GM23248 (cell line): Measurements from ENCODE around the gene SUGCT.

Experiments used
- EZH2 ChIP-seq: fragments of 200-600 bp; sonication (generic); IDR thresholded peaks from 2 replicates; pipeline ENCODE4 v1.6.1; 2018; ENCODE audit warnings: antibody characterized with exemption, mild to moderate bottlenecking; ENCODE audit not compliant: insufficient read depth, poor library complexity, severe bottlenecking
- EZH2phosphoT487 ChIP-seq: fragments of 200-600 bp; sonication (generic); IDR thresholded peaks from 2 replicates; pipeline ENCODE4 v1.6.1; 2018; ENCODE audit warnings: antibody characterized with exemption, moderate library complexity, mild to moderate bottlenecking, low read depth; ENCODE audit not compliant: insufficient read depth

DNA sequence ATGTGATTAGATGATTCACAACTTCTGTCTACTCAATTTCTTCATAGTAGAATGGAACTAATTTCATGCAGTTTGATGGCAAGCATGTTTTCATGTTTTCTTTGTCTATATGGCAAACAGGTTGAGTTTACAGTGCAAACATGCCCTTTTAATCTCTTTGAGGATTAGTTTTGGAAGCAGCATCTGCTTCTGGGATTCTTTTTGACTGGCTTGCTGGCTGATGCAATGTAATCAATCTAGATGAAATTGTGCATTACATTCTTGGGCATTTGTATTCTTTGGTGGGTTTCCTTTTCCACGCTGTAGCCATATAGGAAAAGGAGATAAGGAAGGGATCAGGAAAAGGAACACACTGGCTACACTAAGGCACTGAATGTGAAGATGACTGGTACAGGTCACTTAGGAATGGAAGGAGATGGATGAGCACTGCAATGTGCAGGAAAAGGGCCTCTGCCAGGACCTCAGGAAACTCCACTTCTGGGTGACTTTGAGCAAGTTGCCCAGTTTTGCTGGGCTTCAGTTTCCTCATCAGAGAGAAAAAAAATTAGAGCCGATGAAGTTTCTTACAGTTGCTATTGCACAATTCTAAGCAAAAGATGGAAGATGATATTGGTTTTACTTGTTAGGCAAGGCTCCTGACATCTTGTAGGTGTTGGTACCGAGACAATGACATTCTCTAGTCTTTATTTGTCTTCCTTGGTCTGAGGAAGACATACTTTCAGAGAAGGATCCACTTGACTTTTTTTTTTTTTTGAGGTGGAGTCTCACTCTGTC is 269.1 kb downstream of the SUGCT start:
- no peak for TF ChIP-seq EZH2phosphoT487
- TF ChIP-seq EZH2: no peak
